ENCODE results near the gene GALNT11. TPM values are rescaled to one million over a fixed set of nuclear protein-coding genes. Genes with fewer than 3 reads are reported as not detected.

GALNT11 gene
- total RNA-seq, 1 donor from 2014 or later: 146 TPM

- H3K4me1 ChIP-seq: peaks cover 0 to 15% of the 10 kb centered on the region in 2 donors
- peaks cover 55 to 73% of the 10 kb centered on the region in 2 donors for H3K36me3 ChIP-seq
- intact Hi-C loops (cut with DNase I): no loop called here
- no peak overlapping the region for H3K27ac ChIP-seq
- no peaks in the 10 kb centered on the region for H3K9me3 ChIP-seq
- no peak for DNase-seq (ENCODE audit: low spot score in 2 of 2)
- TF ChIP-seq CTCF (IDR thresholded peaks at IDR 0.05): no peak
- no peaks in the 10 kb centered on the region for H3K27me3 ChIP-seq
- no peak overlapping the region for H3K4me3 ChIP-seq
Measured at GRCh38 chr7:152142976-152143595, 117.6 kb downstream of the GALNT11 start.

- H3K4me1 ChIP-seq: peaks cover 0 to 15% of the 10 kb centered on the region in 2 donors
- H3K9me3 ChIP-seq: no peaks in the 10 kb centered on the region
- no peaks in the 10 kb centered on the region for H3K27me3 ChIP-seq
- H3K4me3 ChIP-seq: no peak overlapping the region
- TF ChIP-seq CTCF (IDR thresholded peaks at IDR 0.05): no peak
- H3K27ac ChIP-seq: peak overlapping the region in 1 of 2 donors; percentile 8
- intact Hi-C loops (cut with DNase I): loop anchor here (2.0 kb wide), 1 partner anchor 362 kb away; no protein-coding TSS in a partner anchor
- no peak for DNase-seq (ENCODE audit: low spot score in 2 of 2)
- H3K36me3 ChIP-seq: peaks cover 56 to 74% of the 10 kb centered on the region in 2 donors
Measured at GRCh38 chr7:152144557-152145245, 119.2 kb downstream of the GALNT11 start.

GRCh38 chr7:152145853-152146466 is 120.5 kb downstream of the GALNT11 start:
- peaks cover 0 to 15% of the 10 kb centered on the region in 2 donors for H3K4me1 ChIP-seq
- H3K9me3 ChIP-seq: no peaks in the 10 kb centered on the region
- H3K27me3 ChIP-seq: no peaks in the 10 kb centered on the region
- intact Hi-C loops (cut with DNase I): loop anchor here (2.0 kb wide), 1 partner anchor 363 kb away; no protein-coding TSS in a partner anchor
- no peak overlapping the region for H3K4me3 ChIP-seq
- no peak for DNase-seq (ENCODE audit: low spot score in 2 of 2)
- peaks cover 58 to 75% of the 10 kb centered on the region in 2 donors for H3K36me3 ChIP-seq
- TF ChIP-seq CTCF (IDR thresholded peaks at IDR 0.05): peak; percentile 28 to 64 (median 52)
- H3K27ac ChIP-seq: peak overlapping the region in 1 of 2 donors; percentile 12

- H3K27me3 ChIP-seq: no peaks in the 10 kb centered on the region
- no peak for DNase-seq (ENCODE audit: low spot score in 2 of 2)
- peaks cover 0 to 15% of the 10 kb centered on the region in 2 donors for H3K4me1 ChIP-seq
- intact Hi-C loops (cut with DNase I): no loop called here
- H3K4me3 ChIP-seq: no peak overlapping the region
- H3K9me3 ChIP-seq: no peaks in the 10 kb centered on the region
- H3K27ac ChIP-seq: no peak overlapping the region
- H3K36me3 ChIP-seq: peaks cover 69 to 77% of the 10 kb centered on the region in 2 donors
- TF ChIP-seq CTCF (IDR thresholded peaks at IDR 0.05): no peak
Measured at GRCh38 chr7:152148706-152149105, 123.2 kb downstream of the GALNT11 start.

GRCh38 chr7:152149363-152149762 is 123.9 kb downstream of the GALNT11 start:
- H3K36me3 ChIP-seq: peaks cover 76 to 77% of the 10 kb centered on the region in 2 donors
- no peak for TF ChIP-seq CTCF (IDR thresholded peaks at IDR 0.05)
- intact Hi-C loops (cut with DNase I): no loop called here

More at GRCh38 chr7:152149363-152149762, 123.9 kb downstream of the GALNT11 start:
- DNase-seq (ENCODE audit: low spot score in 2 of 2): no peak
- no peaks in the 10 kb centered on the region for H3K9me3 ChIP-seq
- H3K4me1 ChIP-seq: peaks cover 0 to 15% of the 10 kb centered on the region in 2 donors
- H3K27me3 ChIP-seq: no peaks in the 10 kb centered on the region
- no peak overlapping the region for H3K4me3 ChIP-seq
- H3K27ac ChIP-seq: no peak overlapping the region

Data from ascending aorta (tissue), 2 donors.